Stimulated activated CD8-positive, alpha-beta memory T cell treated with anti-CD3 and anti-CD28 coated beads, Interleukin-4, amount 100 ng/mL, for 4 hours (primary cell): ENCODE data around the gene TRIM41.
"Not testable (repeated sequence)": the region's sequence is repeated elsewhere in the genome, so short reads cannot be mapped to it uniquely, and the experiment has no call there.

Source experiments
- DNase-seq, 2 donors: peaks; one replicate each; pipeline ENCODE4 v3.0.0-alpha.2; 2020; ENCODE audit warnings: low read depth in 2 of 2, low spot score in 1 of 2

TRIM41 gene

DNA sequence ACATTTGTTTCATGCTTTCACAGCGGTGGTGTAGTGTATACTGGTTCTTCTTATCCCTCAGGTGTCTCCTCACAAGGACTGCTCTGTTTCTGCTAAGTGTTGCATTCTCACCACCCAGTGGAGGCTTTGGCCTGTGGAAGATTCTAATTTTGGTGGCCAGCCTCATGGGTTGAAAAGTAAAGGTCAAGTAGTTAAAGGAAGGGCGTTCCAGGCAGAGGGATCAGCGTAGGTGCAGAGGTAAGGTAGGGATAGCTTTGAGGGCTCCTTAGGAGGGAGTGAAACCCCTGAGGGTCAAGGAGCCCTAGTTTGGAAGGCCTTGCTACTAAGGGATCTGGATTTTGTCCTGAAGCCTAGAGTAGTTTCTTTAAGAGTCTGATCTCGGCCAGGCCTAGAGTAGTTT lies 25.2 kb downstream of the TRIM41 start:
- DNase-seq = no peak

- DNase-seq = no peak
Observed at GRCh38 chr5:181255276-181255675, 32.2 kb downstream of the TRIM41 start.

DNA sequence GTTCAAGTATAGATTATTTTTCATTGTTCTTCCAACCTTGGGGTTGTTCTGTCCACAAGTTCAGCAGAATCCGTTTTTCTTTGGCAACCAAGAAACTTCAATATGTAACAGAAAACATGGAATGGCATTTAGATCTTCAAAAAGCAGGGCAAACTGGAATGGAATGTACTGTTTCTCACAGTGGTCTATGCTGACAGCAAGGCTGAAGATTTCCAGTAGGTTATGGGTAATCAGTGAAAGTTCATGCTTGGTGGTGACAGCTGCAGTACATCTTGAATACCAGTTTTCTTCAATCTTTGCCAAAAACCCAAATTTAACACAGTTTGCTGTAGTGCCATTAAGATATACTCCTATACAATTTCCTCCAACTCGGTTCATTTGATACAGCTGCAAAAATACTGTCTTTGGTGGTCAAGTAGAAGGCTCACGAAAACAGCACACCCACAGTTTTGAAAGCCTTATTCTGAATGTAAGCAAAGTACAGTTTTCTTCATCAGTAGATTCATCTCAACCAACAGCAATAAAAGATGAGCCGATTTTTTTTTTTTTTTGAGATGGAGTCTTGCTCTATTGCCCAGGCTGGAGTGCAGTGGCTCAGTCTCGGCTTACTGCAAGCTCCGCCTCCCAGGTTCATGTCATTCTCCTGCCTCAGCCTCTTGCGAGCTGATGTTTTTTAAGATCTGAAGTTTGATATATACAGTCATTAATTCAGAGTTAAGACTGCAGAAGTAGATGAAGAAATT lies 32.9 kb downstream of the TRIM41 start:
- no peak for DNase-seq

DNA sequence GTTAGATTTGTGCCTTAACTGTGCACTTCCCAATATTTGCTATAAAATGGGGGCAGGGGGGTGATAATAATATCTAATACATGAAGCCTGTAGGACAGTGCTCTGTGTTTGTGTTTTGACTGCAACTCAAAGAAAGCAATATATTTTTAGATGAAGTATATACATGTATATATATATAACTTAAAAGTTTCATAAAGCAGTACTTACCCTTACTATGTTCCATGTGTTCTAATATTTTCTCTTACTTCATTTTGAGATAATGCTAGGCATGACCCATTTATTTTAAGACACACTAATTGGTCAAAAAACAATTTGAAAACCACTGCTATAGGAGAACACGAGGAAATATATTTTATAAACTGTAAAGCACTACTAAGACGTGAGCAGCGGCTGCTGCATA lies 35.5 kb downstream of the TRIM41 start:
- DNase-seq = no peak

DNA sequence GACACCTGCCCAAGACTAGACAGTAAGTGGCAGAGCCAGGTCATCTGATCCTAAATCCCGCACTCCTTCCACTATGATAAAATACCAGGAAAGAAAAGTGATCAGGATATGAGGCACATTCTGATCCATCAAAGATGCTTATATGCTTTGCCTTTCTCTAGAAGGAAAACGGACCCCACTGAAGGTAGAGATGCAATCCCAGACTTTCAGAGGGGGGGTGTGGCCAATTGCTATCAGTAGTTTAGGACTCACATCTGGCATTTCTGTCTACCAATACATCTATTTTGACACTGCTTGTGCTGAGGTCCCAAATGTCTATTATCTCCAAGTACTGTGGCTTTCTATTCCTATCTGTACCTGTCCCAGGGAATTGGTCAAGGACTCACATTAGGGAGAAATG lies 36.2 kb downstream of the TRIM41 start:
- no peak for DNase-seq

- DNase-seq = no peak
Observed at GRCh38 chr5:181259974-181260719, 37.1 kb downstream of the TRIM41 start.

GRCh38 chr5:181260720-181261319 lies 37.7 kb downstream of the TRIM41 start, which contains the start of gene TRIM52:
Gene TRIM52 (minus strand): TSS chr5:181261143. CDS start chr5:181260813, 330 bp downstream.
- peak; percentile 75 to 84 for DNase-seq

DNA sequence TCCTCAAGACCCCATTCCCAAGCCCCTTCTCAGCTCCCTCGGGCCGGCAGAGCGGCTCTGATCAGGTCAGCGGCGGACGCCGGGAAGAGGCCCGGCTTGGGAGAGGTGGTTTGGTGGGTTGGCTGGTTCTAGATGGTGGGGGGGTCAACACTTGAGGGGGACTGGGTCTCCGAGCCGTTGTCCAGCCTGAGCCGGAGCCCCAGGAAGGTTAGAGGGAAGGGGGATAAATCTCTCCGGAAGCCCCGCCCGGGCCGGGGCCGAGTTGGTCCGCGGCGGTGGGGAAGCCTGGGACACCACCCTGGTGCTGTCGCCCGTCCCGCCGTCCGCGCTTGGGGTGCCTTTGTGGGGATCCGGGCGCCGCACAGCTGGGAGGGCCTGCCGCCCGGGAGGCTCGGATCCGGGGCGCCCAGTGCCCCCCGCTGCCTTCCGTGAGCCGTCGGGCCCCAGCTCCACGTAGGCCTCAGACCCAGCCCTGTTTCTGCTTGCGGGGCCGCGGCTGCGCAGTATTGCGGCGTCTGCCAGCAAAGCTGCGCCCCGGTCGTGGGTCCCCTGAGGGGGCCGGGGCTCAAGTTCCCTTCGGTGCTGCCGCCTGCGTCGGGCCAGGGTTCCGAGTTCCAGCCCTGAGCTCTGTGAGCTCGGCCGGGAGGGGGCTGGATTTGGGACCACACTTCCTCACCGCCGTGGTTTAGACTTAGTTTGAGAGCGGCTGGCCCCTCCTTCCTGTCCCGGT lies 38.4 kb downstream of the TRIM41 start:
- DNase-seq = peak; percentile 32 to 54

DNA sequence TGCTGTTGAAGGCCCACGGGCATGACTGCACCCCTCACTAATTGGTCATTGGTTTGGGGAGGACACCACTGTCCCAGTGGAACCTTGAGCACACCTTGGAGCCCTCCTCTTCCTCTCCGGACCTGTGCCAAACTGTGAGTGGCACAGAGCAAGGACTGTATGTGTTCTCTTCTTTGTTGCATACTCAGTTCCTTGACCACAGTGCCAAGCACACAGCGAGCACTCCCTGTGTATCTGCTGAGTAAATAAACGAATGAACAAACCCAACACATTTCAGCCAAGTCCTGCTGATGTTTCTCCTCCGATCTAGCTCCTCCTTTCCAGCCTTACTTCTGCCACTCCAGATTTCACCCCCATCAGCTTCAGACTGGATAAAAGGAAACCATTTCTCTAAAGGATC lies 40.6 kb downstream of the TRIM41 start:
- DNase-seq = no peak

DNA sequence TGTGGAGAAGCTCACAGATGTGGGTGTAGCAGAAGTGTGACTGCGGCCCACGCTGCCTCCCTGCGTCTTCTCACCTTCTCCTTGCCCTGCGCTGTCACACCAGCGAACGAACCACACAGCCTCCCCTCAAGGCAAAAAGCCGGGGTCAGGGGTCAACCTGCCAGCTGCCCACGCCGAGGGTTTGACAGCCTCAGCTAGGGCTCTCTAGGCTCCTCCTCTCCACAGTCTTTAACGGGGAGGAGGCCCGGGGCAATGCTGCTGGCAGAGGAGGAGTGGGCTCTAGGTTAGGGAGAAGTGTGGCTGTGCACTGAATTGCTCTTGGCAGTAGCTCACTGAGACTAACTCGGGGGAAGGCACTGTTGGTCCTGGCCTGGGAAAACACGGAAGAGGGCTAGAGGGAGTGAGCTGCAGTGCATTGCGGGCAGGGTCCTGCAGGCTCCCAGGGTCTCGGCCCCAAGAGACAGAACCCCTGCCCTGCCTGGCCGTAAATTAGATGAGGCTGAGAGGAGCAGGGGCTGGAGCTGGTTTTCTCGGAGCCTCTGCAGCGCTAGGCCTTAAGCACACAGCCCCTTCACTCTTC lies 42.1 kb downstream of the TRIM41 start:
- DNase-seq = peak in 1 of 2 donors; percentile 47

DNA sequence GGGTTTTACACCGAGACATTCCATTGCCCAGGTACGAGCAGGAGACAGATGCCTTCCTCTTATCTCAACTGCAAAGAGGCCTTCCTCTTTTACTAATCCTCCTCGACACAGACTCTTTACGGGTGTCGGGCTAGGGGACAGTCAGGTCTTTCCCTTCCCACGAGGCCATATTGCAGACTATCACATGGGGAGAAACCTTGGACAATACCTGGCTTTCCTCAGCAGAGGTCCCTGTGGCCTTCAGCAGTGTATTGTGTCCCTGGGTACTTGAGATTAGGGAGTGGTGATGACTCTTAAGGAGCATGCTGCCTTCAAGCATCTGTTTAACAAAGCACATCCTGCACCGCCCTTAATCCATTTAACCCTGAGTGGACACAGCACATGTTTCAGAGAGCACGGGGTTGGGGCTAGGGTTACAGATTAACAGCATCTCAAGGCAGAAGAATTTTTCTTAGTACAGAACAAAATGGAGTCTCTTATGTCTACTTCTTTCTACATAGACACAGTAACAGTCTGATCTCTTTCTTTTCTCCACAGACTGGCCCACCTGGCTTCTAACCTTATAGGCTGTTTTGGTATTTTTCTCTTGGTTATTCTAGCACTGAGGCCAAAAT lies 44.3 kb downstream of the TRIM41 start:
- not testable (repeated sequence) for DNase-seq

GRCh38 chr5:181267907-181268306 lies 44.8 kb downstream of the TRIM41 start:
- not testable (repeated sequence) for DNase-seq

DNA sequence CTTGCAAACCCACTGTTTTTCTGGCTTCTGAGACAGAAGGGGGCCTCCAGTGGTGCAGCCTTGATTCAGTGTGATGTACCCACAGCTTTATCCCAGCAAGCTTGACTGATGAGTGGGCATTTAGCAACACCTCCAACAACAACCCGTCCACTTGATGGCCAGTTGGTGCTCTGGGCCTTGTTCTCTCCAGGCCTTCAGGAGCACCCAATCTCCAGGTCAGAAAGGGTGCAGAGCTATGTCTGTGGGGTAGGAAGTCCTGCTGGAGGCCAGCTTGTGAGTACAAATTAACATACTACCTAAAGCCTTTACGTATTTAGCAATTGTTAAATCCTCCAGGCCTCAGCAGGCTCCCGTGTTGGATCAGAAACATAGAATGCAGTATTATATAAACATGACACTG lies 48.0 kb downstream of the TRIM41 start:
- DNase-seq = no peak

DNA sequence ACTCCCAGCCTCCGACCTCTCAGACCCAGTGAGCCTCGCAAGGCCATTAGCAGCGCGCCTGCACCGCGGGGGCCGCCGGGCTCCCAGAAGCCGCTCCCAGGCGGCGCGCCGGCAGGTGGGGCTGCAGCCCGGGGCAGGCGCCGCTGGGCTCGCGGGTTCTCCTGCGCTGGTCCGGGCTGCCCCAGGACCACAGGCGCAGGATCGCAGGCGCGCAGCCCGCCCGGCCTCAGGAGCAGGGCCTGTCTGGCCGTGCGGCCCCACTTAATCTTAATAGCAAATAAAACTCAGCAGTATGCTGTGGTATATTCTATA lies 50.3 kb downstream of the TRIM41 start:
- not testable (repeated sequence) for DNase-seq

DNA sequence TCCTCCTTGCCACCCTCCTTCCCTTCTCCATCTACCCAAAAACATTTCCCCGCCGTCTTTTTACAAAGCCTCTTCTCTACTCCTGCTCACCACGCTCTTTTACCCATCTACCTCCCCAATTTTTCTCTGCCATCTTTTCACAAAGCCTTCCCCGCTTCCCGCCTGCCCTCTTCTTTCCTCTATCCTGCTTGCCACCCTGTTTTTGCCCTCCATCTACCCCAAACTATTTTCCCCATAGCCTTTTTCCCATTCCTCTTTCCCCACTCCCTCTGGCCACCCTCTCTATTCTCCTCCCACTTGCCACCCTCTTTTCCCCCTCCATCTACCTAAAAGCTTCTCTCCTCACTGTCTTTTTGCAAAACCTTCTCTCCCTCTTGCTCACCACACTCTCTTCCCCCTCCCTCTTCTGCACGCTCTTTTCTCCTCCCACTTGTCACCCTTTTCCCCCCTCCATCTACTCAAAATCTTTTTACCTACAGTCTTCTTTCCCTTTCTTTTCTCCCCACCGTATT lies 57.2 kb downstream of the TRIM41 start:
- DNase-seq = no peak

GRCh38 chr5:181281077-181281983 lies 58.2 kb downstream of the TRIM41 start:
- DNase-seq = no peak

DNA sequence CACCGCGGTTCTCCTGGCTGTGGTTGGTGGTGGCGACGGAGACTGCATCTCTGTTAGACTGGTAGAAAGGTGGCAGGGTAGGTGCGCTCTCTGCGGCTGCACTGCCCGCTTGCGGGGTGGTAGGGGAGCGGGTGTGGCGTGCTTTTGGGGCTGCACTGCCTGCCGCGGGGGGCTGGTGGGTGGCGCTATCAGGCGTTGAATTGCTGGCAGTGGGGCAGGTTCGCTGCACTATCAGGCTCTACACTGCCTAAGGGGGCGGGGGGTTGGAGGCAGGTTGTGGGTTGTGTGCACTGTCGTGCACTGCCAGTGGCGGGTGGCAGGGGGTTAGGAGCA lies 58.9 kb downstream of the TRIM41 start:
- DNase-seq = no peak

GRCh38 chr5:181282415-181282814 lies 59.3 kb downstream of the TRIM41 start:
- not testable (repeated sequence) for DNase-seq

DNA sequence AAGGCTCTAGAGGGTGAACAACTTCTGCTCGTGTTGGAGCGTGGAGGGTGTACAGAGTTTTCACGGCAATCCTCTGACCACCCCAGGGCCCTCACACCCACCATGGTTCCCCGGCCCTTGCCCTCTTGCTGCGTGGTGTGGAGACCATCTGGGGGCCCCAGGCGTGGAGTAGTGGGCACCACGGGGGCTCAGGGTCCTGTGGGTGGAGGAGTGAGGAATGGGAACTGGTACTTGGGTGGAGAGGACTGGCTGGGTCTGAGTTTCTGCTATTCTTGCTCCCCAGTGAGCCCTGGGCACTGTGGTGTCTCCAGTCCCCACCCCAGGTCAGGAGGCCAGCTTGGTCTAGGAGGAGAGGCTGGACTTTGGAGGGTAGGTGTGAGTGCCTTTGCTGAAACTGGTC lies 59.8 kb downstream of the TRIM41 start:
- no peak for DNase-seq

GRCh38 chr5:181283347-181283746 lies 60.3 kb downstream of the TRIM41 start:
- no peak for DNase-seq
